ENCODE results near the gene ARL11.

The ARL11 gene

GRCh38 chr13:49649244-49649962 lies 21.1 kb downstream of the ARL11 start:
- DNase-seq (ENCODE audit: low read depth): no peak

DNA sequence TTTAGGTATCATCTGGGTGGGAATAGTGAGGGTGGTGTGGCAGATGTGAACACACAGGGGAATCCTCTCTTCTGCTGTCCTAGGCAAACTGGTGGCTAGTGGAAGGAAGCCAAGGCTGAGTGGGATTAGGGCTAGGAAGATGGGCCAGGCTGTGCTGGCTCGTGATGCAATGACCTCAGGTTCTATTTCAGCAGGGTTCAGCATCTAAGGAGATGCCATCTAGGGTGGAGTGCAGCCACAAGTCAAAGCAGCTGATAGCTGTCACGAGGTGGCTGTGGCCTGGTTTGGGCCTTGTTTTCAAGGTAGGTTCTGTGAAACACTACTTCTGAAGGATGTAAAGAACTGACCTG lies 21.6 kb downstream of the ARL11 start:
- no peak for DNase-seq (ENCODE audit: low read depth)

DNA sequence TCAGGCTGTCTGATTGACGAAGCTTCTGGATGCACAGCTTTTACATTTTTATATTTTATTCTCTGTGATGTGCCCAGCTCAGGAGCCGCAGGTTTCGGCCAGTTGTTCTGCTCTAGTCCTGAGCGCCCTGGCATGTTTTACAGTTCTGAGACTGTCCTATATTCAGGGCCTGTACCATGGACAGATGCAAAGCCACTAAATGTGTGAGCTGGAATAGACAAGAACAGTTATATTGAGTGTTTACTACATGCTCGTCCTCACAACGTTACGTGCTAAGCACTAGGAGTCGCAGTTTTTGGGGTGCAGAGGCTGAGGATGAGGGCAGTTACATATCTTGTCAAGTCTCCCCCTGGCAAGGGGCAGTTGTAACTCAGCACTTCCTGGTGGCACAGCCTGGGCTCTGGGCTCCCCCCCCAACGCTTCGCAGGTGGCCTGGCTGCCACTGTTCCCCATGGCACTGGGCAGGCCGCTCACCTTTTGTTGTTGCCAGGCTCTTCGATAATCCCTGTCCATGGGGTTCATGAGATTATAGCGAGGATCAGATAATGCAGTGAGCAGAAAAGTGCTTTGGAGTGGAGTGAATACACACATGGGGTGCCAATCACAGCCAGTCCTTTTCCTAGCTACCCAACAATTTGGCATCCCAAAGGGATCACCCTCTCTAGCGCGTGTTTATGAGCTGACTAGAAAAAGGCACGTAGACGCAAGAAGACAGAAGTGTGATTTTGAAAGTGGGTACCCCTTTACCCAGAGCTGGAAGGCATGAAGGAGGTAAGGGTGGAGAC lies 23.5 kb downstream of the ARL11 start:
- DNase-seq (ENCODE audit: low read depth): no peak

DNA sequence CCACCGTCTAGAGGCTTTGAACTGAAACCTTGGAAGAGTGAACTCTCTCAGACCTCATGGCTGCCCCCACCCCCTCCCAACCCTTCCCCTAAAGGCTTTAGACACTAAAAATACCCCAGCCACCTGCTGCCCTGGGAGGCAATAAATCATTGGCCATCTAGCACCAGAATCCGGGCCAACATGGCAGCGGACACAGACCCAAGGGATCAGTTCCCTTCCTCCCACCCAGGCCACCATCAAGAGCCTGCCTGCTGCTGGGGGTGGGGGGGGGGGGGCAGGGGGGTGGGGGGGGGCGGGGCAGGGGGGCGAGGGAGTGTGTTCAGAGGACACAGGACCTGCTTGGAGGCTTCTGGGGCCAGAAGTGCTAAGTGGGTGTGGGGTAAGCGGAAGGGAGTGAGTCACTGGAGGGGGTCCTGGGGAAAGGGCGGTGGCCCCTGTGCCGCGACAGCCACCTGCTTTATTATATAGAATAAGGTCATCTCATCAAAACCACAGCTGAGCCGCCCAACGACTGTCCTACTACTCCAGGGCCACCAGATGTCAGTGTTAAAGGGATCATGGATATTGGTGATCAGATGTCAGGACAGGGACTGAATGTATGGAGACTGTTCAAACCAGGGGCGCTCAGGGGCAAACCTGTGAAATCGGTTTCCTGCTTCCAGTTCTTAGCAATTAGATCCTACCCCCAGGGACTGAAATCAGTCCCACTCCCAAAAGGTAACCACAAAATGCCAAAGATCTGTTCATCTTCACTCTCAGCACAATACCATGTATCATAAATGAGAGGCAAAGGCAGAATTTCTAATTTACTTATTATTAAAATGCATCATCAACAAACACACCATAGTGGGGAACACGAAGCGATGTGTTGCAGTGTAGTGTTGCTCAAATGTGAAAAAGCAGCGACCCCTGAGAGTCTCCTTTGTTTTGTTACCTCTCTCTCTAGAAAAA lies 24.3 kb downstream of the ARL11 start:
- no peak for DNase-seq (ENCODE audit: low read depth)

- DNase-seq (ENCODE audit: low read depth): no peak
These were observed 25.2 kb downstream of the ARL11 start for GRCh38 chr13:49653478-49653877.

GRCh38 chr13:49654011-49654410 lies 25.7 kb downstream of the ARL11 start:
- no peak for DNase-seq (ENCODE audit: low read depth)

DNA sequence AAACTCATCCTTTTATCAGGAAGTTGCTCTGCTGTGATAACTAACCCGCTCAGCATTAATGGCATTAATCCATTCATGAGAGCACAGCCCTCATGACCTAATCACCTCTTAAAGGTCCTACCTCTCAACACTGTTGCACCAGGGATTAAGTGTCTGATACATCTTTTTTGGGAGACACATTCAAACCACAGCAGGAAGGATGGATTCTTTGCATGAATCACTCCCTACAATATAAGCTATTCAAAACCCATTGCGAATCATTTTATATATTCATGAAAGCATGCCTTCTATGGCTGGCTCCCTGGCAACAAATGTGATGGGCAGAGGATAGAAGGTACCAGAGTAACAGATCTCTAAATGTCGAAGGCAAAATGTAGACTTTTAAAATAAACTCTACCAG lies 27.6 kb downstream of the ARL11 start:
- DNase-seq (ENCODE audit: low read depth): no peak

DNA sequence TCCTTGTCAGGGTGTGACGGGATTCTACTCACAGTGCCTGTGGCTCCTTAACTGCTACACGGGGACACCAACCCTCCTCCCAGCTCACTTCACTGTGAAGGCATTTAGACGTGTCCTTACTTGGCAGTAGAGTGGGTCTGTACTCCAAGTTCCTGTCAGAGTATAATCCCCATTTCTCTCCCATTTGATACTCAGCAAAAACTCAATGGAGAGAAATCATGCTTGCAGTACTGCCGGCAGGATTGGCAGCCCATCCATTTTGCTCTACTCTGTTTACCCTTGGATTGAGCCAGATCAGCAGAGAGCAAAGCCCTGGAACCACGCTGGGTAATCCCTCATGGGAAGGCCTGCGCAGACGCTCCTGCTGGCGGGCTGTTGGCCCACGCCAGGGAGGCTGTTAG lies 28.9 kb downstream of the ARL11 start:
- DNase-seq (ENCODE audit: low read depth): no peak

- DNase-seq (ENCODE audit: low read depth): no peak
These were observed 36.3 kb downstream of the ARL11 start for GRCh38 chr13:49664606-49665005.

GRCh38 chr13:49667773-49668172 lies 39.5 kb downstream of the ARL11 start:
- no peak for DNase-seq (ENCODE audit: low read depth)

GRCh38 chr13:49669735-49670309 lies 41.5 kb downstream of the ARL11 start:
- DNase-seq (ENCODE audit: low read depth): no peak

- no peak for DNase-seq (ENCODE audit: low read depth)
These were observed 42.5 kb downstream of the ARL11 start for GRCh38 chr13:49670828-49671227.

DNA sequence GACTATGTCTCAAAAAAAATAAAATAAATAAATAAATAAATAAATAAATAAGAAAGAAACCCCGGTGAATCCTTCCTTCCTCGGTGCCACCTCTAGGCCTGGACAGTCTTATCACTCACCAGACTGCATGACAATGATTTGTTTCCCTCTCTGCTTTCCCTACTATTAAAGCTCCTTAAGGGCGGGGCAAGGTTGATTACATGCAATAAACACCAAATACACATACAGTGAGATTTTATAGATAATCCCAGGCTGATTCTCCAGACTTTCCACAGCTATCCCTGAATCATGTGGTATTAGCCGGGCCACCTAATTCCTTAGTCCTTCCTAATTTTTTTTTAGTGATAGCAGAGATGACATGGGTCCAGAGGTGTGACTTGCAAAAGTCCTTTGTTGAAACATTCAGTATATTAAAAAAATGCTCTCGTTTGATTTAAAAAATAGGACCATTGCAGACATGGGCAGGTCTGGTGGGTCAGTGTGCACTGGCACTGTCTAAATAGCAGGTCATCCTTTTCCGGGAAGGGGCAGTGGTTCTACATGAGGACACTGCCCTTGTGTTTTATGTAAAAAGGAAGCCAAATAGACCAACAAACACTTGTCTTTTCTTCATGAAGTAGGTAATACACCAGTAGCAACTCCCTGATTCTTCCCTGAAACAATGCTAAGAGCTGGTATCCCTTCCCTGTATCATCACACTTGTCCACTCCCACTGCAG lies 48.4 kb downstream of the ARL11 start:
- no peak for DNase-seq (ENCODE audit: low read depth)

DNA sequence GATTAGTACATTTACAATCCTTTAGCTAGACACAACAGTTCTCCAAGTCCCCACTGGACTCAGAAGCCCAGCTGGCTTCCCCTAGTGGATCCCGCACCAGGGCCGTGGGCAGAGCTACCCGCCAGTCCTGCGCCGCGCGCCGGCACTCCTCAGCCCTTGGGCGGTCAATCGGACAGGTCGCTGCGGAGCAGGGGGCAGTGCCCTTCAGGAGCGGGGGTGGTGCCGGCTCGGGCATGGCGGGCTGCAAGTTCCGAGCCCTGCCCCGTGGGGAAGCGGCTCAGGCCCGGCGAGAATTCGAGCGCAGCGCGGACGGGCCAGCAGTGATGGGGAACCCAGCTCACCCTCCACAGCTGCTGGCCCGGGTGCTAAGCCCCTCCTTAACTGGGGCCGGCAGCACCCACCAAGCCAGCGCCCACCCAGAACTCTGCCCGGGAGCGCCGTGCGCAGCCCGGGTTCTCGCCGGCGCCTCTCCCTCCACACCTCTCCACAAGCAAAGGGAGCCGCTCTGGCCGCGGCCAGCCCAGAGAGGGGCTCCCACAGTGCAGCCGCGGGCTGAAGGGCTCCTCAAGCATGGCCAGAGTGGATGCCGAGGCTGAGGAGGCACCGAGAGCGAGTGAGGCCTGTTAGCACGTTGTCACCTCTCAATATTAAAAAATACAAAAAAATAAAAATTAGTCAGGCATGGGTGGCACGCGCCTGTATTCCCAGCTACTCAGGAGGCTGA lies 50.0 kb downstream of the ARL11 start:
- DNase-seq (ENCODE audit: low read depth): no peak

DNA sequence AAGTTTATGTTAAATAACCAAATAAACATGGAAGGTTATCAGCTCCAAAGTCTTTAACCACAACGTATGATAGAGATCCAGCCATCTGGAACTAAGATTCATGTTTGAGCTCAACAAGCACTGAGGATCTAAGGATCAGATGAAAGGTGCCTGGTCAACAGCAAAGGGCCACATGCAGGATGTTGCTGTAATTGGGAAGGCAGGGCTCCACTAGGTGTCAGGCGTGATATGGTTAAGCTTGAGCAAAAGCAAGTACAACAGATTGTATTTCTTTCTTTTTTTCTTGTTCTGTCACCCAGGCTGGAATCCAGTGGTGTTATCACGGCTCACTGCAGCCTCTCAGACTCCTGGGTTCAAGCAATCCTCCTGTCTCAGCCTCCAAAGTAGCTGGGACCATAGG lies 50.9 kb downstream of the ARL11 start:
- no peak for DNase-seq (ENCODE audit: low read depth)

DNA sequence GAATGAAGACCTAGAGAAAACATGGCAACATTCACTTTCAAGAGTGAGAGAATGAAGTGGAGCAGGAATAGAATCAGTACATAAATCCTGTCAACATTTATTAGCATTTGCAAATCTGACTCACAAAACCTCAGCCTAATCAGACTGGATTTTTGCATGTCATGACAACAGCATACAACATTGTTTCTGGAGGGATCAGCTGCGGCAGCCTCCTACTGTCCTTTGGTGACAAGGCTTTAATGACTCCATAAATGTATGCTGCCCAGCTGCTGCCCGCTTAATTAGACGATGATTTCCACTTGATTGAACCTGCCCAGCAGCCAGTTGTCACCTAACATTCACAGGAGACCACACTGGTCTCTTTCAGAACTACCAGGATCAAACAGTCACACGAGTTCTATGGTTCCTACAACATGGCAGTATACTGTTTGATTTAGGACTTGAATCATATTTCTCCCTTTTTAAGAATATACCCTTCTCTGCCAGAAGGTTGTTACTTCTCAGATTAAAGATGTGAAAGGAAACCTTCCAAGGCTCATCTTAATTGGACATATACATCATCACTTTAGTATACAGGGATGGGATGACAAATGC lies 53.6 kb downstream of the ARL11 start:
- no peak for DNase-seq (ENCODE audit: low read depth)

All from stimulated activated CD8-positive, alpha-beta memory T cell treated with anti-CD3 and anti-CD28 coated beads, Interleukin-12 subunit alpha, Interleukin-12 subunit beta, amount 100 ng/mL, for 1 hour (primary cell).